ENCODE data around the gene CISD2.
"Not testable (repeated sequence)": the region's sequence is repeated elsewhere in the genome, so short reads cannot be mapped to it uniquely, and the experiment has no call there.

CISD2 gene

GRCh38 chr4:102850370-102850769 lies 18.4 kb upstream of the CISD2 start:
- DNase-seq (ENCODE audit: low read depth) = no peak

GRCh38 chr4:102858828-102859464 lies 9.8 kb upstream of the CISD2 start:
- no peak for DNase-seq (ENCODE audit: low read depth)

- no peak for DNase-seq (ENCODE audit: low read depth)
Observed at GRCh38 chr4:102860611-102861324, 8.0 kb upstream of the CISD2 start.

DNA sequence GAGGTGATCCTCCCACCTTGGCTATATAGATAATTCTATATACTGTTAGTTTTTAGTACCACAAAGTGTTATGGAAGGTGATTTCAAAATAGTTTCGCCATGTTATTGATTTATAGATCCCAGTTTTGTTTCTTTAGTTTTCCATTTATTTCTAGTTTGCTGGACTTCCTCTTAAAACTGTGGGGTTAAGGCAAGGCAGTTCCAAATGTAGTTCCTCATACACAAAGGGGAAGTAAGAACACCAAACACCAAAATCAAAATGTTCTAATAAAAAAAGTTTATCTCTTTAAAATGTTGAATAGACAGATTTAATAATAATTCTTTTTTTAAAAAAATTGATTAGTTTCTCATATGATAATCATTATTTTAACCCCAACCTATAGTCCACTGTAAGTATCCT lies 6.8 kb upstream of the CISD2 start:
- no peak for DNase-seq (ENCODE audit: low read depth)

DNA sequence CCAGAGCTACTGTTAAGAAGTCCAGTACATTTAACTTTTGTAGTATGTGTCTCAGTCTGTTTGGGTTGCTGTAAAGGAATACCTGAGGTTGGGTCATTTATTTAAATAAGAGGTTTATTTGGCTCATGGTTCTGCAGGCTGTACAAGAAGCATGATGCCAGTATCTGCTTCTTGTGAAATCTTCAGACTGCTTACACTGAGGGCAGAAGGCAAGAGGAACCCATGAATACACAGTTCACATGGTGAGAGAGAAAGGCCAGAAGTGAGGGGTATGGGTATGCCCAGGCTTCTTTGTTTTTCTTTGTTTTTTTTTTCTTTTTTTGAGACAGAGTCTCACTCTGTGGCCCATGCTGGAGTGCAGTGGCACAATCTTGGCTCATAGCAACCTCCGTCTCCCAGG lies 6.0 kb upstream of the CISD2 start:
- no peak for DNase-seq (ENCODE audit: low read depth)

DNA sequence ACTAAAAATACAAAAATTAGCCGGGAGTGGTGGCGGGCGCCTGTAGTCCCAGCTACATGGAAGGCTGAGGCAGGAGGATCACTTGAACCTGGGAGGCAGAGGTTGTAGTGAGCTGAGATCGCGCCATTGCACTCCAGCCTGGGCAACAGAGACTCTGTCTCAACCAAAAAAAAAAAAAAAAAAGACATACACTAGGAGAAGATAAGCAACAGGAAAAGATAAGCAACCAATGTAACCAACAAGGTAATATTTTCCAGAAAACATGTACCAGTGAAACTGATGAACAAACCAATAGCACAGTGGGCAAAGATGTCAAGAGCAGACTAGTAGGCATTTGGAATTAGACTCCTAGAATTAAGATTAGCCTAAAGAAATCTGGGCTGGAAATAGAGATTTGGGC lies 3.5 kb upstream of the CISD2 start:
- DNase-seq (ENCODE audit: low read depth) = not testable (repeated sequence)

DNA sequence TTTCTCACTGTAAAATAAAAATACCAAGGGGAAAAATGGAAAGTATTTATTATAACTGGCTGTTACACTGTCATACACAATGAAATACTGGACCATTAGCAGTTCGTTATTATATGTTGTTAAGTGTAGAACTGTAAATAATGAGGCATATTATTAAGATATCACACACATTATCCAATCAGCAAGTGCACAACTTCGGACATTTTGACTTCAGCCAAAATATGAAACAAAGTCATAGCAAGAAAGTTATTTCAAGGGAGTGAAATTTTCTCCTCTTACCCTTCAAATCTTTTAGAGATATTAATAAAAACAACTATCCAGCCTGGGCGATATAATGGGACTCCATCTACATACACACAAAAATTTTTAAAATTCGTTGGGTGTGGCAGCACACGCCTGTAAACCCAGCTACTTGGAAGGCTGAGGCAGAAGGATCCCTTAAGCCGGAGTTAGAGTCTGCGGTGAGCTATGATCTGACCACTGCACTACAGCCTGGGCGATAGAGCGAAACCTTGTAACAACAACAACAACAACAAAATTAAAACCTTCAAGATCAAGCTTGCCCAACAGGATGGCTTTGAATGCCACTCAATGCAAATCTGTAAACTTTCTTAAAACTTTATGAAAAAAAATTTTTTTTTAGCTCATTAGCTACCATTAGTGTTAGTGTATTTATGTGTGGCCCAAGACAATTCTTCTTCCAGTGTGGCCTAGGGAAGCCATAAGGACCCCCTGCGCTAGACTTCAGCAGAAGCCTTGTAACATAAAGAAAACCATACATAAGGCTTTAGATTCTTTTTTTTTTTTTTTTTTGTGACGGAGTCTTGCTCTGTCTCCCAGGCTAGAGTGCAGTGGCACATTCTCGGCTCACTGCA lies 1.3 kb upstream of the CISD2 start:
- no peak for DNase-seq (ENCODE audit: low read depth)

- no peak for DNase-seq (ENCODE audit: low read depth)
Observed at GRCh38 chr4:102868153-102868780, 525 bp upstream of the CISD2 start.

GRCh38 chr4:102869569-102870197 lies 891 bp downstream of the CISD2 start:
- DNase-seq (ENCODE audit: low read depth) = no peak

DNA sequence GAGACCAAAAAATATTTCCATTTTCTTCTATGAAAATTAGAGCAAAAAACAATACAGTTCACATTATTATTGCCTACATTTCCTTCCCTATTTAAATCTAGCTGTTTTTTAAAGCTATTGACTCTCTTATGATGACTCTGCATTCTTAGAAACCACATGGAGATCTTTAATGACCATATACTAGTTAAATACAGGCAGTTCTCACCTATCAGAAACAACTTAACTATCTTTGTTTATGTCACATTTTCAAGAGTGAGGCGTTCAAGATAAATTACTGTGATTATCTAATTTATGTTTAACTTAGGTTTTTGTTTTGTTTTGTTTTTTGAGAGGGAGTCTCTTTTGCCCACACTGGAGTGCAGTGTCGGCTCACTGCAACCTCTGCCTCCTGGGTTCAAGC lies 3.0 kb downstream of the CISD2 start:
- DNase-seq (ENCODE audit: low read depth) = no peak

- not testable (repeated sequence) for DNase-seq (ENCODE audit: low read depth)
Observed at GRCh38 chr4:102877477-102878106, 8.8 kb downstream of the CISD2 start.

- not testable (repeated sequence) for DNase-seq (ENCODE audit: low read depth)
Observed at GRCh38 chr4:102878349-102878748, 9.6 kb downstream of the CISD2 start.

DNA sequence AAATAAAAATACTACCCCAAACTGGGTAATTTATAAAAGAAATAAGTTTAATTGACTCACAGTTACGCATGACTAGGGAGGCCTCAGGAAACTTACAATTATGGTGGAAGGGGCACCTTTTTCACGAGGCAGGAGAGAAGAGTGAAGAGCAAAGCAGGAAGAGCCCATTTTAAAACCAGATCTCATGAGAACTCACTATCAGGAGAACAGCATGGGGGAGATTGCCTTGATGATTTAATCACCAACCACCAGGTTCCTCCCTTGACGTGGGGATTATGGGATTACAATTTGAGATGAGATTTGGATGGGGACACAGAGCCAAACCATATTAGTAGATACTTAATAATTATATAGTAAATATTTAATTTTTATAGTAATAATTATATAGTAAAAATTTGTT lies 10.1 kb downstream of the CISD2 start:
- DNase-seq (ENCODE audit: low read depth) = no peak

DNA sequence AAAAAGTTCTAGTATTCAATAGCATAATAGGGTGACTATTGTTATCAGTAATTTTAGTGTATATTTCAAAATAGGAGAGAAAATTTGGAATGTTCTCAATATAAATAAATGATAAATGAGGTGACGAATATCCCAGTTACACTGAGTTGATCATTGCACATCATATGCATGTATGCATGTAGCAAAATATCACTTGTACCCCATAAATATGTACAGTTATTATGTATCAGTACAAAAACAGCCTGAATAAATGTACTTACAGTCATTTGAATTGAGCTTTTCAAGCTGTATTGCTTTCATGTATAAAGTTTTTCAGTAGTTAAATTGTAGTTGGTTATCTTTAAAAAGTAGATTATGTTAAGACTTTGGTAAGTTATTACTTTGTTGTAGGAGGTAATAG lies 12.6 kb downstream of the CISD2 start:
- no peak for DNase-seq (ENCODE audit: low read depth)

DNA sequence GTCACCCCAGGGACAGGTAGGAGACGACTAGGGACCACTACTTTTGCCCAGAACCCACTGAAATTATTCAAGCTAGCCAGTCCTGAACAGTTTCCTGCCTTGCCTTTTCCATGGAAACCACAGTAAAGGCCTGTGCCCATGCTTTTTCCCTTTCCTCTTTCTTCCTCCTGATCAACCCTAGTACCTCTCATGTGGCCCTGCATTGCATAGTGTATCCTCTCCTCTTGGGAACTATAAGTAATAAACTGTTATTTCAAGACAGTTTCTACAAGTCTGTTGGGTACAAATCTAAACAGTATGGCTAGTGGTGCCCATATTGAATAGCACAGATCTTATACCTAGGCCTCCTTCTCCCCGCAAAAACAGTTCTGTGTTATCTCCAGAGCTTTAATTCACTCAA lies 14.5 kb downstream of the CISD2 start:
- DNase-seq (ENCODE audit: low read depth) = no peak

- not testable (repeated sequence) for DNase-seq (ENCODE audit: low read depth)
Observed at GRCh38 chr4:102888570-102888969, 19.8 kb downstream of the CISD2 start.

GRCh38 chr4:102889866-102890265 lies 21.1 kb downstream of the CISD2 start:
- DNase-seq (ENCODE audit: low read depth) = not testable (repeated sequence)

- not testable (repeated sequence) for DNase-seq (ENCODE audit: low read depth)
Observed at GRCh38 chr4:102896547-102896946, 27.8 kb downstream of the CISD2 start.

DNA sequence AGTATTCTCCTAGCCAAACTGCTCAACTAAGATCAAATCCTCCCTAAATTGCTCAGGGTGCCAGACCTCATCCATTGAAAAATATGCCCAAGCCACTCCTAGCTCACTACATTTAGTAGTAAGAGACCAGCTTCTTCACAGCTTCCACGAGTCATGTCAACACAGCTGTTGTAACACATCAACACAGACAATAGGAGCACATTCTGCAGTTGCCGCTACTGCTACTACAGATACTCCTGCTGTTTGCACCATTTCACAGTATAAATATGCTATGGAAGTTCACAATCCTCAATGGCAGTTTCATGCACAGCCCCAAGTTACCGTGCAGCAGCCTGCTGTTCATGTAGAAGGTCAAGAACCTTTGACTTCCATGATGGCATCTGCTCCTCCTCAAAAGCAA lies 28.8 kb downstream of the CISD2 start:
- DNase-seq (ENCODE audit: low read depth) = not testable (repeated sequence)

DNA sequence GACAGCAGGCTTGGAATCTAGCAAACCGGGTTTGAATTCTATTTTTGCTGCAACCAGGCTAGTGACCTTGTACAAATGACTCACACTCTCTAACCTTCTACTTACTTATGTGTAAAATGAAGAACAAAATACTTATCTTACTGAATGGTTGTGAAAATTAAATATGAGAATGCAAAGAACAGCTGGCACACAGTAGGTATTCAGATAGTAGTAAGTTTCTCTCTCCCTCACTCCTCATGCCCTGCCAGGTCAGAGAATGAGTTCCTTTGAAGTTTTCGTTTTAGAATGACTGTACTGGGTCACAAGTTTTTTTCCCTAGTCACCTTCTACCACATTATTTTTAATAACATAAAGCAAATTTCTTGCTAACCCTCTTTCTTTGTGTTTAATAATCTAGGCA lies 33.0 kb downstream of the CISD2 start:
- no peak for DNase-seq (ENCODE audit: low read depth)

- no peak for DNase-seq (ENCODE audit: low read depth)
Observed at GRCh38 chr4:102918859-102919258, 50.1 kb downstream of the CISD2 start.

All from stimulated activated CD8-positive, alpha-beta memory T cell treated with anti-CD3 and anti-CD28 coated beads, Interleukin-12 subunit alpha, Interleukin-12 subunit beta, amount 100 ng/mL, for 4 hours (primary cell).